ENCODE data around the gene SUB1. TPM values are rescaled to one million over a fixed set of nuclear protein-coding genes. Genes with fewer than 3 reads are reported as not detected.

Gene SUB1
- total RNA-seq, 4 donors from 2014 or later, result 128 to 174 (median 137) TPM

GRCh38 chr5:32562056-32562455, 23.3 kb upstream of the SUB1 start:
- no peak for TF ChIP-seq POLR2AphosphoS5 (IDR thresholded peaks at IDR 0.05)
- no peak for TF ChIP-seq CTCF (IDR thresholded peaks at IDR 0.05)
- TF ChIP-seq POLR2A (IDR thresholded peaks at IDR 0.05), result no peak
- no peak for TF ChIP-seq EP300 (IDR thresholded peaks at IDR 0.05)
- WGBS, result 98% methylated on average over 2 of the region's 2 CpGs
- no peaks in the 10 kb centered on the region for H3K9me3 ChIP-seq
- H3K27ac ChIP-seq, result no peak overlapping the region
- no peak for DNase-seq (ENCODE audit: low spot score in 2 of 2)
- H3K27me3 ChIP-seq, result no peaks in the 10 kb centered on the region
- H3K4me1 ChIP-seq, result no peaks in the 10 kb centered on the region
- H3K36me3 ChIP-seq, result no peaks in the 10 kb centered on the region
- H3K4me3 ChIP-seq, result no peak overlapping the region

GRCh38 chr5:32562843-32563242, 22.5 kb upstream of the SUB1 start:
- H3K4me3 ChIP-seq, result no peak overlapping the region
- no peaks in the 10 kb centered on the region for H3K36me3 ChIP-seq
- no peaks in the 10 kb centered on the region for H3K27me3 ChIP-seq
- H3K4me1 ChIP-seq, result no peaks in the 10 kb centered on the region
- DNase-seq (ENCODE audit: low spot score in 2 of 2), result no peak
- no peaks in the 10 kb centered on the region for H3K9me3 ChIP-seq
- H3K27ac ChIP-seq, result no peak overlapping the region
- TF ChIP-seq CTCF (IDR thresholded peaks at IDR 0.05), result no peak
- no peak for TF ChIP-seq EP300 (IDR thresholded peaks at IDR 0.05)
- no peak for TF ChIP-seq POLR2A (IDR thresholded peaks at IDR 0.05)
- no peak for TF ChIP-seq POLR2AphosphoS5 (IDR thresholded peaks at IDR 0.05)

- 93% methylated on average over 2 of the region's 2 CpGs for WGBS
- no peaks in the 10 kb centered on the region for H3K4me1 ChIP-seq
- H3K36me3 ChIP-seq, result no peaks in the 10 kb centered on the region
- no peaks in the 10 kb centered on the region for H3K27me3 ChIP-seq
- TF ChIP-seq POLR2AphosphoS5 (IDR thresholded peaks at IDR 0.05) (no peak), CTCF (IDR thresholded peaks at IDR 0.05) (no peak), EP300 (IDR thresholded peaks at IDR 0.05) (no peak), POLR2A (IDR thresholded peaks at IDR 0.05) (no peak)
- no peaks in the 10 kb centered on the region for H3K9me3 ChIP-seq
- no peak overlapping the region for H3K27ac ChIP-seq
- no peak for DNase-seq (ENCODE audit: low spot score in 2 of 2)
- no peak overlapping the region for H3K4me3 ChIP-seq
Measured at GRCh38 chr5:32563614-32564013, 21.7 kb upstream of the SUB1 start.

GRCh38 chr5:32565145-32565544, 20.2 kb upstream of the SUB1 start:
- no peak for TF ChIP-seq CTCF (IDR thresholded peaks at IDR 0.05)
- TF ChIP-seq POLR2A (IDR thresholded peaks at IDR 0.05), result no peak
- no peak for TF ChIP-seq POLR2AphosphoS5 (IDR thresholded peaks at IDR 0.05)
- TF ChIP-seq EP300 (IDR thresholded peaks at IDR 0.05), result no peak
- no peak for DNase-seq (ENCODE audit: low spot score in 2 of 2)
- no peaks in the 10 kb centered on the region for H3K4me1 ChIP-seq
- H3K27me3 ChIP-seq, result no peaks in the 10 kb centered on the region
- H3K36me3 ChIP-seq, result no peaks in the 10 kb centered on the region
- no peak overlapping the region for H3K4me3 ChIP-seq
- no peaks in the 10 kb centered on the region for H3K9me3 ChIP-seq
- 72% methylated on average over 1 of the region's 1 CpG for WGBS
- H3K27ac ChIP-seq, result no peak overlapping the region

- Histone ChIP-seq H3K4me1 (no peaks in the 10 kb centered on the region), H3K36me3 (no peaks in the 10 kb centered on the region), H3K9me3 (no peaks in the 10 kb centered on the region), H3K4me3 (no peak overlapping the region), H3K27me3 (no peaks in the 10 kb centered on the region), H3K27ac (no peak overlapping the region)
- DNase-seq (ENCODE audit: low spot score in 2 of 2), result no peak
- WGBS, result 87% methylated on average over 3 of the region's 3 CpGs
- TF ChIP-seq POLR2A (IDR thresholded peaks at IDR 0.05) (no peak), POLR2AphosphoS5 (IDR thresholded peaks at IDR 0.05) (no peak), EP300 (IDR thresholded peaks at IDR 0.05) (no peak), CTCF (IDR thresholded peaks at IDR 0.05) (no peak)
Measured at GRCh38 chr5:32566319-32567111, 18.8 kb upstream of the SUB1 start.
